Uterus (tissue), 2 donors: Measurements from ENCODE around the gene SLC35D1.

ENCODE experiments used
- POLR2A ChIP-seq, 2 donors: fragments of 450-650 bp; IDR thresholded peaks; one replicate each; pipeline ENCODE4 v1.6.1; 2016; ENCODE audit warnings: antibody characterized with exemption in 2 of 2, mild to moderate bottlenecking in 1 of 2, moderate library complexity in 1 of 2
- TF ChIP-seq, protein P1 (sequence below), 4 experiments: fragments of 200-600 bp in 2 of 4; fragments of 450-650 bp in 2 of 4; sonication (generic) in 2 of 4; IDR thresholded peaks; one replicate each; pipeline ENCODE4 v1.5.1; 2016 to 2019; ENCODE audit warnings: antibody characterized with exemption in 4 of 4, mild to moderate bottlenecking in 2 of 4, moderate library complexity in 1 of 4

DNA sequence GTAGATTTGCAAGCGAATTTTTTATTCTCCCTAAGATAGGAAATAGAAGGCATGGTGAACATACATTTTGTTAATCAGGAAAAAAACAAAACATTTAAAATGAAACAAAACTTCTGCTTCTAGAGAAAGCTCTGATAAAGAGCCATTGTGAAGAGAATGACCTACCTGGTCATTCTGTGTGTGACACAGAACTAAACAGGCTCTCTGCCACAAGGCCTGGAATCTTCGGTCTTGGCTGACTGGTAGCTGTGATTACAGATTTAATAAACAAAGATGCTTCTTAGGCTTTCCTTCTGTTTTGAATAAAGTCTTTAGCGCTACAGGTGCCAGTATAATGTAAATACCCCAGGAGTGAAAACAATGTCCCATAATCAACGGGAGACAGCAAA, 22.1 kb downstream of the SLC35D1 start:
- TF ChIP-seq, protein P1, sequence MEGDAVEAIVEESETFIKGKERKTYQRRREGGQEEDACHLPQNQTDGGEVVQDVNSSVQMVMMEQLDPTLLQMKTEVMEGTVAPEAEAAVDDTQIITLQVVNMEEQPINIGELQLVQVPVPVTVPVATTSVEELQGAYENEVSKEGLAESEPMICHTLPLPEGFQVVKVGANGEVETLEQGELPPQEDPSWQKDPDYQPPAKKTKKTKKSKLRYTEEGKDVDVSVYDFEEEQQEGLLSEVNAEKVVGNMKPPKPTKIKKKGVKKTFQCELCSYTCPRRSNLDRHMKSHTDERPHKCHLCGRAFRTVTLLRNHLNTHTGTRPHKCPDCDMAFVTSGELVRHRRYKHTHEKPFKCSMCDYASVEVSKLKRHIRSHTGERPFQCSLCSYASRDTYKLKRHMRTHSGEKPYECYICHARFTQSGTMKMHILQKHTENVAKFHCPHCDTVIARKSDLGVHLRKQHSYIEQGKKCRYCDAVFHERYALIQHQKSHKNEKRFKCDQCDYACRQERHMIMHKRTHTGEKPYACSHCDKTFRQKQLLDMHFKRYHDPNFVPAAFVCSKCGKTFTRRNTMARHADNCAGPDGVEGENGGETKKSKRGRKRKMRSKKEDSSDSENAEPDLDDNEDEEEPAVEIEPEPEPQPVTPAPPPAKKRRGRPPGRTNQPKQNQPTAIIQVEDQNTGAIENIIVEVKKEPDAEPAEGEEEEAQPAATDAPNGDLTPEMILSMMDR (IDR thresholded peaks at IDR 0.05), result no peak
- no peak for TF ChIP-seq POLR2A (IDR thresholded peaks at IDR 0.05)
